DND-41 (cell line): ENCODE results near the gene SLC39A11.

Source experiments
- CTCF ChIP-seq: IDR thresholded peaks from 2 replicates; pipeline ENCODE4 v1.5.1; 2012; ENCODE audit warnings: borderline replicate concordance, low read length, moderate library complexity, mild to moderate bottlenecking; ENCODE audit not compliant: poor library complexity, severe bottlenecking; ENCODE audit errors: extremely low read depth
- EZH2 ChIP-seq: IDR thresholded peaks from 3 replicates; pipeline ENCODE4 v1.6.1; 2012; ENCODE audit warnings: borderline replicate concordance, low read depth, mild to moderate bottlenecking, moderate library complexity, low read length, inconsistent platforms; ENCODE audit not compliant: severe bottlenecking

- TF ChIP-seq CTCF (no peak), EZH2 (no peak)
These were observed 336.2 kb downstream of the SLC39A11 start for GRCh38 chr17:72756256-72756655.
